GM23338 (cell line): Measurements from ENCODE around the gene GPD1L. TPM values are rescaled to one million over a fixed set of nuclear protein-coding genes. Genes with fewer than 3 reads are reported as not detected.
"Not testable (repeated sequence)": the region's sequence is repeated elsewhere in the genome, so short reads cannot be mapped to it uniquely, and the experiment has no call there.

Experiments used
- ATAC-seq: fragments of 200-7000 bp; cut with Tn5 transposase; 3 replicates; pipeline ENCODE4 v1.9.1; 2020
- DNase-seq: peaks from one replicate; pipeline ENCODE4 v3.0.0-alpha.2; 2015; ENCODE audit warnings: low spot score
- H2AFZ ChIP-seq: fragments of 200-600 bp; sonication (generic); 2 replicates; pipeline ENCODE4 v1.8.0; 2016; ENCODE audit warnings: antibody characterized with exemption, mild to moderate bottlenecking, moderate library complexity
- H3F3A ChIP-seq: fragments of 200-600 bp; sonication (generic); replicated peaks from 2 replicates; pipeline ENCODE4 v1.8.0; 2017; ENCODE audit warnings: antibody characterized with exemption, mixed run types, low read depth
- H3K27ac ChIP-seq: fragments of 200-600 bp; sonication (generic); 2 replicates; pipeline ENCODE4 v1.6.1; 2016; ENCODE audit warnings: low read depth
- H3K27me3 ChIP-seq: fragments of 200-600 bp; sonication (generic); 2 replicates; pipeline ENCODE4 v1.8.0; 2016; ENCODE audit warnings: mild to moderate bottlenecking, mixed run types, moderate library complexity; ENCODE audit not compliant: insufficient read depth
- H3K36me3 ChIP-seq: fragments of 200-600 bp; sonication (generic); 2 replicates; pipeline ENCODE4 v1.8.0; 2016; ENCODE audit warnings: mild to moderate bottlenecking; ENCODE audit not compliant: insufficient read depth
- H3K4me1 ChIP-seq: fragments of 200-600 bp; sonication (generic); 2 replicates; pipeline ENCODE4 v1.8.0; 2016; ENCODE audit warnings: mild to moderate bottlenecking, moderate library complexity; ENCODE audit not compliant: insufficient read depth
- H3K4me2 ChIP-seq: fragments of 200-600 bp; sonication (generic); 2 replicates; pipeline ENCODE4 v1.7.1; 2017; ENCODE audit warnings: mixed run types
- H3K4me3 ChIP-seq: fragments of 200-600 bp; sonication (generic); 2 replicates; pipeline ENCODE4 v1.6.1; 2016; ENCODE audit warnings: mixed run types
- H3K79me2 ChIP-seq: fragments of 200-600 bp; sonication (generic); replicated peaks from 2 replicates; pipeline ENCODE4 v1.8.0; 2017; ENCODE audit warnings: mild to moderate bottlenecking; ENCODE audit not compliant: insufficient read depth
- H3K9me2 ChIP-seq: fragments of 200-600 bp; sonication (generic); 2 replicates; pipeline ENCODE4 v1.8.0; 2017; ENCODE audit not compliant: insufficient read depth
- H4K20me1 ChIP-seq: fragments of 200-600 bp; sonication (generic); replicated peaks from 2 replicates; pipeline ENCODE4 v1.8.0; 2017; ENCODE audit warnings: mild to moderate bottlenecking; ENCODE audit not compliant: insufficient read depth
- H3K27ac Mint-ChIP-seq: 2 replicates; pipeline ENCODE4 v1.8.0; 2020; ENCODE audit warnings: inconsistent platforms, mild to moderate bottlenecking, moderate library complexity, mixed read lengths
- H3K27me3 Mint-ChIP-seq: 3 replicates; pipeline ENCODE4 v1.8.0; 2022; ENCODE audit warnings: low read depth, mild to moderate bottlenecking, moderate library complexity, mixed read lengths, inconsistent platforms; ENCODE audit not compliant: insufficient read depth, poor library complexity
- H3K36me3 Mint-ChIP-seq: 3 replicates; pipeline ENCODE4 v1.8.0; 2021; ENCODE audit warnings: low read depth, mild to moderate bottlenecking, inconsistent platforms, moderate library complexity, mixed read lengths
- H3K4me1 Mint-ChIP-seq: 3 replicates; pipeline ENCODE4 v1.8.0; 2020; ENCODE audit warnings: mild to moderate bottlenecking, inconsistent platforms, mixed read lengths
- H3K4me3 Mint-ChIP-seq: 3 replicates; pipeline ENCODE4 v1.8.0; 2021; ENCODE audit warnings: moderate library complexity, mild to moderate bottlenecking, inconsistent platforms, mixed read lengths
- H3K9me3 Mint-ChIP-seq: 3 replicates; pipeline ENCODE4 v1.8.0; 2020; ENCODE audit warnings: moderate library complexity, mild to moderate bottlenecking, inconsistent platforms, mixed read lengths
- CREB1 ChIP-seq: fragments of 250-450 bp; sonication (Bioruptor Pico); IDR thresholded peaks from 2 replicates; pipeline ENCODE4 v1.5.0; 2020; ENCODE audit warnings: low read depth, mild to moderate bottlenecking, moderate library complexity
- EZH2phosphoT487 ChIP-seq: fragments of 200-600 bp; sonication (generic); IDR thresholded peaks from one replicate; pipeline ENCODE4 v1.8.1; 2018; ENCODE audit warnings: antibody characterized with exemption; ENCODE audit not compliant: unreplicated experiment
- JUNB ChIP-seq: IDR thresholded peaks from one replicate; pipeline ENCODE4 v1.6.1; 2016; ENCODE audit warnings: antibody characterized with exemption; ENCODE audit not compliant: unreplicated experiment
- REST ChIP-seq: IDR thresholded peaks from one replicate; pipeline ENCODE4 v1.6.1; 2018; ENCODE audit warnings: antibody characterized with exemption; ENCODE audit not compliant: unreplicated experiment
- STAT1 ChIP-seq: IDR thresholded peaks from one replicate; pipeline ENCODE4 v1.6.1; 2016; ENCODE audit warnings: antibody characterized with exemption; ENCODE audit not compliant: unreplicated experiment
- ZNF114 ChIP-seq: fragments of 250-450 bp; sonication (Bioruptor Pico); IDR thresholded peaks from 2 replicates; pipeline ENCODE4 v1.5.0; 2020; ENCODE audit warnings: mild to moderate bottlenecking, moderate library complexity
- ZNF331 ChIP-seq: fragments of 250-450 bp; sonication (Bioruptor Pico); IDR thresholded peaks from 2 replicates; pipeline ENCODE4 v1.5.0; 2020; ENCODE audit warnings: low read depth, mild to moderate bottlenecking, moderate library complexity
- ZNF462 ChIP-seq: fragments of 250-450 bp; sonication (Bioruptor Pico); IDR thresholded peaks from 2 replicates; pipeline ENCODE4 v1.5.0; 2020; ENCODE audit warnings: mild to moderate bottlenecking, moderate library complexity
- polyA plus RNA-seq: library from polyadenylated mRNA; unstranded; fragments of >200 nt; fragmentation: Nextera tagmentation; extraction: Ambion mirVana; gene quantifications from 2 replicates; pipeline ENCODE4 v1.2.1, GENCODE V29; 2016
- total RNA-seq: library from RNA; depleted of rRNA; stranded (reverse); fragments of >200 nt; shearing (Covaris generic); gene quantifications from 2 replicates; pipeline ENCODE4 v1.2.3, GENCODE V29; 2014

The GPD1L gene
- total and polyA plus RNA-seq, 2 experiments from 2014 or later = 2.0 to 6.4 TPM

GRCh38 chr3:32114546-32115386 is 8.3 kb downstream of the GPD1L start:
- H3K36me3 Mint-ChIP-seq, ATAC-seq, H3K36me3 ChIP-seq: not testable (repeated sequence)

DNA sequence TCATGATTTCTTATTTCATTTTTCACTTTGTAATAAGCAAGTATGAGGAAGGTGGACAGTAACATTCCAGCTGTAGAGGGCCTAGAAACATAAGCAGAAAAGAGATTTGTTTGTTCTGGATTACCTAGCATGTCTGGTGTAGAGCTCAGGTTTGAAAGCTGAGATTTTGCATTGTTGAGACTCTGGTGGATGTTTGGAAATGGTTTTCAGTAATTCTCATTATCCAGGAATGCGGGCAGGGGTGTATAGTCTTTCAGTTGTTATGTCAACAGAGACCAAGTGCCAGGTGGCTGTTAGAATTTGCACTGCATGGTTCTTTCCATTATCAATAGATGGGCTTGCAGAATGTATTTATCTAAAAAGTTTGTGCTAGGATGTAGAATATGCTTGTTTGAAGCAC is 10.9 kb downstream of the GPD1L start:
- peaks cover 4% of the 10 kb centered on the region; the same call in 2 of the 3 replicates for H3K9me3 Mint-ChIP-seq
- peaks cover 5% of the 10 kb centered on the region; the same call in 2 of the 3 replicates for H3K4me1 Mint-ChIP-seq
- Histone ChIP-seq H3K27ac (no peak overlapping the region), H3F3A (no peaks in the 10 kb centered on the region), H3K79me2 (no peaks in the 10 kb centered on the region), H2AFZ (no peak overlapping the region), H3K4me2 (no peak overlapping the region), H3K4me3 (no peak overlapping the region), H3K36me3 (no peaks in the 10 kb centered on the region; the same call in 1 of the 2 replicates), H3K27me3 (no peaks in the 10 kb centered on the region), H3K4me1 (0 out of 2 replicates have a peak, but pooled peaks cover 5% of the 10 kb centered on the region), H4K20me1 (no peaks in the 10 kb centered on the region), H3K9me2 (0 out of 2 replicates have a peak, but pooled peaks cover 2% of the 10 kb centered on the region)
- H3K27ac Mint-ChIP-seq = no peak overlapping the region
- ATAC-seq (no peak), DNase-seq (no peak)
- H3K4me3 Mint-ChIP-seq = no peak overlapping the region
- H3K27me3 Mint-ChIP-seq = no peaks in the 10 kb centered on the region
- peaks cover 9% of the 10 kb centered on the region; the same call in 2 of the 3 replicates for H3K36me3 Mint-ChIP-seq
- TF ChIP-seq ZNF462 (CRISPR knock-in tag) (no peak), ZNF114 (CRISPR knock-in tag) (no peak), REST (no peak), STAT1 (no peak), ZNF331 (CRISPR knock-in tag) (no peak), CREB1 (CRISPR knock-in tag) (no peak), EZH2phosphoT487 (no peak), JUNB (no peak)

More at GRCh38 chr3:32114546-32115386, 8.3 kb downstream of the GPD1L start:
- not testable (repeated sequence) for H3K9me3 Mint-ChIP-seq, H3F3A ChIP-seq, H3K4me3 ChIP-seq, H3K4me3 Mint-ChIP-seq, H3K9me2 ChIP-seq, H3K79me2 ChIP-seq, H3K4me2 ChIP-seq, H2AFZ ChIP-seq, H3K27me3 ChIP-seq, H3K27ac Mint-ChIP-seq, H4K20me1 ChIP-seq, DNase-seq, H3K4me1 Mint-ChIP-seq, H3K27me3 Mint-ChIP-seq, H3K4me1 ChIP-seq, H3K27ac ChIP-seq
